ENCODE measurements around the gene AHRR.
A peak's percentile ranks its signal among the peaks of the same experiment; 100 is the strongest.

The AHRR gene

GRCh38 chr5:337563-338130 lies 16.1 kb downstream of the AHRR start:
- DNase-seq (ENCODE audit: insufficient read length, low spot score) (peak; percentile 58), FAIRE-seq (no peak)

GRCh38 chr5:342501-343460 lies 21.3 kb downstream of the AHRR start:
- DNase-seq (ENCODE audit: insufficient read length, low spot score) (no peak), FAIRE-seq (no peak)
- TF ChIP-seq POLR2A (IDR thresholded peaks at IDR 0.05; ENCODE audit: low read depth, low read length): no peak

More at GRCh38 chr5:337563-338130, 16.1 kb downstream of the AHRR start:
- no peak for TF ChIP-seq POLR2A (IDR thresholded peaks at IDR 0.05; ENCODE audit: low read depth, low read length)

- FAIRE-seq (no peak), DNase-seq (ENCODE audit: insufficient read length, low spot score) (peak; percentile 52)
- TF ChIP-seq POLR2A (IDR thresholded peaks at IDR 0.05; ENCODE audit: low read depth, low read length): no peak
Observed at GRCh38 chr5:343461-344401, 22.2 kb downstream of the AHRR start.

- FAIRE-seq: no peak
- TF ChIP-seq POLR2A (IDR thresholded peaks at IDR 0.05; ENCODE audit: low read depth, low read length): no peak
- DNase-seq (ENCODE audit: insufficient read length, low spot score): no peak
Observed at GRCh38 chr5:344668-345067, 23.2 kb downstream of the AHRR start.

GRCh38 chr5:345404-346195 lies 24.1 kb downstream of the AHRR start:
- no peak for FAIRE-seq
- no peak for DNase-seq (ENCODE audit: insufficient read length, low spot score)

GRCh38 chr5:346229-346935 lies 24.9 kb downstream of the AHRR start:
- FAIRE-seq (no peak), DNase-seq (ENCODE audit: insufficient read length, low spot score) (no peak)
- TF ChIP-seq POLR2A (IDR thresholded peaks at IDR 0.05; ENCODE audit: low read depth, low read length): no peak

More at GRCh38 chr5:345404-346195, 24.1 kb downstream of the AHRR start:
- no peak for TF ChIP-seq POLR2A (IDR thresholded peaks at IDR 0.05; ENCODE audit: low read depth, low read length)

GRCh38 chr5:347712-348284 lies 26.3 kb downstream of the AHRR start:
- TF ChIP-seq POLR2A (IDR thresholded peaks at IDR 0.05; ENCODE audit: low read depth, low read length): no peak
- DNase-seq (ENCODE audit: insufficient read length, low spot score) (no peak), FAIRE-seq (no peak)

- FAIRE-seq (no peak), DNase-seq (ENCODE audit: insufficient read length, low spot score) (no peak)
- no peak for TF ChIP-seq POLR2A (IDR thresholded peaks at IDR 0.05; ENCODE audit: low read depth, low read length)
Observed at GRCh38 chr5:348726-349125, 27.2 kb downstream of the AHRR start.

GRCh38 chr5:350355-350754 lies 28.8 kb downstream of the AHRR start:
- FAIRE-seq (no peak), DNase-seq (ENCODE audit: insufficient read length, low spot score) (no peak)
- TF ChIP-seq POLR2A (IDR thresholded peaks at IDR 0.05; ENCODE audit: low read depth, low read length): no peak

- no peak for DNase-seq (ENCODE audit: insufficient read length, low spot score)
- no peak for FAIRE-seq
- TF ChIP-seq POLR2A (IDR thresholded peaks at IDR 0.05; ENCODE audit: low read depth, low read length): no peak
Observed at GRCh38 chr5:351084-351920, 29.8 kb downstream of the AHRR start.

GRCh38 chr5:351921-352245 lies 30.4 kb downstream of the AHRR start:
- DNase-seq (ENCODE audit: insufficient read length, low spot score): no peak
- FAIRE-seq: no peak
- TF ChIP-seq POLR2A (IDR thresholded peaks at IDR 0.05; ENCODE audit: low read depth, low read length): no peak
